Renal pelvis (tissue), 4 donors: ENCODE results near the gene WDR26. TPM values are rescaled to one million over a fixed set of nuclear protein-coding genes. Genes with fewer than 3 reads are reported as not detected.
A peak's percentile ranks its signal among the peaks of the same experiment; 100 is the strongest.
"Not testable (repeated sequence)": the region's sequence is repeated elsewhere in the genome, so short reads cannot be mapped to it uniquely, and the experiment has no call there.

Experiments used
- DNase-seq: peaks from one replicate; pipeline ENCODE4 v3.0.0-alpha.2; 2013
- polyA plus RNA-seq, 3 donors: library from polyadenylated mRNA; unstranded; fragments of 120-200 nt; gene quantifications; one replicate each; pipeline ENCODE4 v1.2.1, GENCODE V29; 2013; ENCODE audit not compliant: insufficient read length in 3 of 3

WDR26 gene
- polyA plus RNA-seq, 3 donors, result 87.3 to 101 (median 94.5) TPM

GRCh38 chr1:224438989-224439388 lies 4.4 kb upstream of the WDR26 start:
- DNase-seq, result no peak

- DNase-seq, result no peak
These were observed 1.4 kb upstream of the WDR26 start for GRCh38 chr1:224435999-224436398.

GRCh38 chr1:224435318-224435763 lies 744 bp upstream of the WDR26 start:
- DNase-seq, result peak; percentile 12

- peak; percentile 29 for DNase-seq
These were observed 610 bp downstream of the WDR26 start for GRCh38 chr1:224433701-224434672.

- peak; percentile 12 for DNase-seq
These were observed 1.4 kb downstream of the WDR26 start for GRCh38 chr1:224433041-224433691.

- DNase-seq, result no peak
These were observed 1.9 kb downstream of the WDR26 start for GRCh38 chr1:224432672-224433040.

- no peak for DNase-seq
These were observed 2.5 kb downstream of the WDR26 start for GRCh38 chr1:224432146-224432545.

- DNase-seq, result no peak
These were observed 2.9 kb downstream of the WDR26 start for GRCh38 chr1:224431726-224432125.

GRCh38 chr1:224430511-224431113 lies 4.0 kb downstream of the WDR26 start:
- DNase-seq, result peak; percentile 60

GRCh38 chr1:224429616-224430326 lies 4.8 kb downstream of the WDR26 start:
- DNase-seq, result no peak

GRCh38 chr1:224428713-224429112 lies 5.9 kb downstream of the WDR26 start:
- not testable (repeated sequence) for DNase-seq

- DNase-seq, result no peak
These were observed 7.3 kb downstream of the WDR26 start for GRCh38 chr1:224427346-224427745.

GRCh38 chr1:224426869-224427268 lies 7.7 kb downstream of the WDR26 start:
- DNase-seq, result not testable (repeated sequence)

- DNase-seq, result no peak
These were observed 9.2 kb downstream of the WDR26 start for GRCh38 chr1:224425279-224425884.

- DNase-seq, result no peak
These were observed 14.5 kb downstream of the WDR26 start for GRCh38 chr1:224420106-224420505.

GRCh38 chr1:224411766-224412165 lies 22.8 kb downstream of the WDR26 start:
- DNase-seq, result no peak

GRCh38 chr1:224408294-224408590 lies 26.4 kb downstream of the WDR26 start:
- no peak for DNase-seq

GRCh38 chr1:224407571-224408293 lies 26.9 kb downstream of the WDR26 start:
- DNase-seq, result no peak

GRCh38 chr1:224406216-224406615 lies 28.4 kb downstream of the WDR26 start:
- DNase-seq, result no peak

- no peak for DNase-seq
These were observed 29.0 kb downstream of the WDR26 start for GRCh38 chr1:224405604-224405970.
